Suprapubic skin (tissue), 4 donors: ENCODE results near the gene NPTX1. TPM values are rescaled to one million over a fixed set of nuclear protein-coding genes. Genes with fewer than 3 reads are reported as not detected.

Source experiments
- DNase-seq, 2 donors: peaks; one replicate each; pipeline ENCODE4 v3.0.0-alpha.2; 2019; ENCODE audit warnings: low spot score in 2 of 2
- H3K27ac ChIP-seq: fragments of 200-600 bp; sonication (generic); one replicate; pipeline ENCODE4 v1.5.1; 2019
- H3K27me3 ChIP-seq: fragments of 200-600 bp; sonication (generic); one replicate; pipeline ENCODE4 v1.5.1; 2019
- H3K36me3 ChIP-seq: fragments of 200-600 bp; sonication (generic); one replicate; pipeline ENCODE4 v1.5.1; 2019
- H3K4me1 ChIP-seq: fragments of 200-600 bp; sonication (generic); one replicate; pipeline ENCODE4 v1.5.1; 2019
- H3K4me3 ChIP-seq: fragments of 200-600 bp; sonication (generic); one replicate; pipeline ENCODE4 v1.5.1; 2019; ENCODE audit warnings: mild to moderate bottlenecking
- H3K9me3 ChIP-seq: fragments of 200-600 bp; sonication (generic); one replicate; pipeline ENCODE4 v1.5.1; 2019
- CTCF ChIP-seq, 2 donors: fragments of 200-600 bp in 1 of 2; fragments of 450-650 bp in 1 of 2; sonication (generic) in 1 of 2; IDR thresholded peaks; one replicate each; pipeline ENCODE4 v1.5.1; 2016 to 2019; ENCODE audit warnings: antibody characterized with exemption in 2 of 2, mild to moderate bottlenecking in 1 of 2, moderate library complexity in 1 of 2
- EP300 ChIP-seq: sonication (generic); formaldehyde crosslinking; IDR thresholded peaks from one replicate; pipeline ENCODE4 v1.6.1; 2017; ENCODE audit warnings: antibody characterized with exemption
- POLR2A ChIP-seq, 2 donors: fragments of 450-650 bp; IDR thresholded peaks; one replicate each; pipeline ENCODE4 v1.6.1; 2017; ENCODE audit warnings: antibody characterized with exemption in 2 of 2, mild to moderate bottlenecking in 2 of 2, moderate library complexity in 2 of 2
- POLR2AphosphoS5 ChIP-seq, 3 donors: sonication (generic); formaldehyde crosslinking; IDR thresholded peaks; one replicate each; pipeline ENCODE4 v1.6.1; 2017; ENCODE audit warnings: antibody characterized with exemption in 3 of 3
- WGBS: methylation state at CpG from one replicate; pipeline ENCODE4 v1.1.5; 2018; 5-methylcytosine and 5-hydroxymethylcytosine counted together
- total RNA-seq, 4 donors: library from RNA; depleted of rRNA; stranded (reverse); fragments of >200 nt; gene quantifications; one replicate each; pipeline ENCODE4 v1.1.0, GENCODE V29; 2016

The NPTX1 gene
- total RNA-seq, 4 donors from 2014 or later = 0.72 to 4.2 (median 3.7) TPM

- Histone ChIP-seq H3K9me3 (no peaks in the 10 kb centered on the region), H3K27ac (no peak overlapping the region), H3K4me3 (no peak overlapping the region), H3K36me3 (no peaks in the 10 kb centered on the region), H3K27me3 (no peaks in the 10 kb centered on the region), H3K4me1 (no peaks in the 10 kb centered on the region)
- TF ChIP-seq POLR2A (IDR thresholded peaks at IDR 0.05) (no peak), POLR2AphosphoS5 (IDR thresholded peaks at IDR 0.05) (no peak), EP300 (no peak), CTCF (IDR thresholded peaks at IDR 0.05) (no peak)
- DNase-seq = no peak
- 87% methylated on average over 10 of the region's 10 CpGs for WGBS
Measured at GRCh38 chr17:80437532-80437931, 38.9 kb downstream of the NPTX1 start.

GRCh38 chr17:80433916-80434666 is 42.3 kb downstream of the NPTX1 start:
- DNase-seq = no peak
- 83% methylated on average over 12 of the region's 12 CpGs for WGBS
- H3K9me3 ChIP-seq = no peaks in the 10 kb centered on the region

GRCh38 chr17:80432961-80433550 is 43.4 kb downstream of the NPTX1 start:
- WGBS = 94% methylated on average over 2 of the region's 6 CpGs

More at GRCh38 chr17:80433916-80434666, 42.3 kb downstream of the NPTX1 start:
- no peaks in the 10 kb centered on the region for H3K27me3 ChIP-seq
- no peak overlapping the region for H3K4me3 ChIP-seq
- H3K4me1 ChIP-seq = no peaks in the 10 kb centered on the region
- H3K36me3 ChIP-seq = peaks cover 7% of the 10 kb centered on the region
- H3K27ac ChIP-seq = no peak overlapping the region
- no peak for TF ChIP-seq POLR2AphosphoS5 (IDR thresholded peaks at IDR 0.05)
- TF ChIP-seq POLR2A (IDR thresholded peaks at IDR 0.05) = no peak
- TF ChIP-seq EP300 = no peak
- no peak for TF ChIP-seq CTCF (IDR thresholded peaks at IDR 0.05)

GRCh38 chr17:80432350-80432955 is 44.0 kb downstream of the NPTX1 start:
- no peaks in the 10 kb centered on the region for H3K9me3 ChIP-seq
- H3K4me3 ChIP-seq = no peak overlapping the region
- no peaks in the 10 kb centered on the region for H3K4me1 ChIP-seq
- no peaks in the 10 kb centered on the region for H3K27me3 ChIP-seq
- H3K27ac ChIP-seq = no peak overlapping the region
- TF ChIP-seq EP300 = no peak
- no peak for TF ChIP-seq POLR2AphosphoS5 (IDR thresholded peaks at IDR 0.05)
- no peak for TF ChIP-seq CTCF (IDR thresholded peaks at IDR 0.05)
- no peak for TF ChIP-seq POLR2A (IDR thresholded peaks at IDR 0.05)
- no peak for DNase-seq
- H3K36me3 ChIP-seq = peaks cover 7% of the 10 kb centered on the region
- WGBS = 62% methylated on average over 2 of the region's 15 CpGs

More at GRCh38 chr17:80432961-80433550, 43.4 kb downstream of the NPTX1 start:
- Histone ChIP-seq H3K4me1 (no peaks in the 10 kb centered on the region), H3K27ac (no peak overlapping the region), H3K9me3 (no peaks in the 10 kb centered on the region), H3K27me3 (no peaks in the 10 kb centered on the region), H3K36me3 (peaks cover 7% of the 10 kb centered on the region), H3K4me3 (no peak overlapping the region)
- no peak for TF ChIP-seq POLR2AphosphoS5 (IDR thresholded peaks at IDR 0.05)
- TF ChIP-seq EP300 = no peak
- TF ChIP-seq POLR2A (IDR thresholded peaks at IDR 0.05) = no peak
- TF ChIP-seq CTCF (IDR thresholded peaks at IDR 0.05) = no peak
- DNase-seq = no peak
